GM04503 (cell line): ENCODE results near the gene ALS2.
"Not testable (repeated sequence)": the region's sequence is repeated elsewhere in the genome, so short reads cannot be mapped to it uniquely, and the experiment has no call there.

Experiments used
- DNase-seq: peaks from one replicate; pipeline ENCODE4 v3.0.0-alpha.2; 2012; ENCODE audit warnings: low read depth

ALS2 gene

DNA sequence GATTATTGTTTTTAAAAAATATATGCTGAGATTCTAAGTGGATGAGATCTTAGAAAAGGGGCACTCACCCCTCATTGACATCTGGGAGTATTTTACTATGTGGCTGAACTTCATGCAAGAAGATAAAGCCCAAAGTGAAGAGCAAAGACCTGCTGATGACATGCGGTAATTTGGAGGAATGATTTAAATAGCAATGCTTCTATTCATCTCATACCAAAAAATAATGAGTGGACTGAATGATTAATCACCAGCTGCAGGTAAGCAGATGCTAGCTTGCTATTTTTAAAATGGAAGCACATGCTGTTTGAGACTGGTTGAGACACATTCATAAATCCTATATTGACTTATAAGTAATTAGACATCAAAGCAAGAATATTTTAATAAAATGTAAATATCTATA is 12.9 kb upstream of the ALS2 start:
- no peak for DNase-seq

- no peak for DNase-seq
Measured at GRCh38 chr2:201790989-201791388, 10.3 kb upstream of the ALS2 start.

GRCh38 chr2:201790291-201790690 is 9.6 kb upstream of the ALS2 start:
- no peak for DNase-seq

- no peak for DNase-seq
Measured at GRCh38 chr2:201789395-201789794, 8.7 kb upstream of the ALS2 start.

GRCh38 chr2:201788371-201788770 is 7.6 kb upstream of the ALS2 start:
- no peak for DNase-seq

DNA sequence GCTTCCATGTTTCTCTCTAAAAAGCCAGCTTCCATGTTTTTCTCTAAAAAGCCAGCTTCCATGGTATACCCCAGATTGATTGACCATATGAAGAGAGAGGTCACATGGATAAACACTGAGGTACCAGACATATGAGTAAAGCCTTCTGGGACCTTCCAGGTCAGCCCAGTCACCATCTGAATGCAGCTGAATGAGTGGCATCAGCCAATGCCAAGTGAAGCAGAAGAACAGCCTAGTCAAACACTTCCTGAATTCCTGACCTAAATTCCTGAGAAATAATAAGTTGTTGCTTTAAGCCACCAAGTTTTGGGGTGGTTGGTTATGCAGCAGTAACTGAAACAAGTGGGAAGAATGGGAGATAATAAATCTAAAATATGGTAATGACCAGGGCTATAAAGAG is 5.7 kb upstream of the ALS2 start:
- no peak for DNase-seq

- DNase-seq: no peak
Measured at GRCh38 chr2:201785135-201785534, 4.4 kb upstream of the ALS2 start.

DNA sequence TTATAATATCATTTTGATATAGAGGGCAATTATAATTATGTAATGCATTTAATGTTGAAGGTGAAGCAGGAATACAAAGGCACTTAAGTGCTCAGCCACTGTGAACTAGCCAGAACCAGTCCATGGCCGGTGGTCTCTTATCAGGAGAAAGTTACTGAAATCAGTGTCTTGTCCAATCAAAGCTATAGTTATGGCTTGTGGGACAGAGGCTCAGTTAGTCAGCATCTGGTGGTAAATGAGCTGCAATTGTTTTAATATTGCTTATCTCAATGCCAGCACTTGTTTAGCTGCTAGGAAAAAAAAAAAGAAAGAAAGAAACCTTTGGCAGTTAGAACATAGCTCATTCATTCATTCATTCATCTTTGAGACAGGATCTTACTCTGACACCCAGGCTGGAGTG is 3.8 kb upstream of the ALS2 start:
- DNase-seq: no peak

- DNase-seq: no peak
Measured at GRCh38 chr2:201781557-201782051, 871 bp upstream of the ALS2 start.

GRCh38 chr2:201779901-201780673 is 646 bp downstream of the ALS2 start:
- no peak for DNase-seq

GRCh38 chr2:201777869-201778268 is 2.9 kb downstream of the ALS2 start:
- DNase-seq: no peak

- no peak for DNase-seq
Measured at GRCh38 chr2:201777043-201777442, 3.7 kb downstream of the ALS2 start.

- no peak for DNase-seq
Measured at GRCh38 chr2:201775326-201775725, 5.4 kb downstream of the ALS2 start.

- DNase-seq: no peak
Measured at GRCh38 chr2:201774546-201774945, 6.2 kb downstream of the ALS2 start.

- no peak for DNase-seq
Measured at GRCh38 chr2:201773990-201774389, 6.7 kb downstream of the ALS2 start.

DNA sequence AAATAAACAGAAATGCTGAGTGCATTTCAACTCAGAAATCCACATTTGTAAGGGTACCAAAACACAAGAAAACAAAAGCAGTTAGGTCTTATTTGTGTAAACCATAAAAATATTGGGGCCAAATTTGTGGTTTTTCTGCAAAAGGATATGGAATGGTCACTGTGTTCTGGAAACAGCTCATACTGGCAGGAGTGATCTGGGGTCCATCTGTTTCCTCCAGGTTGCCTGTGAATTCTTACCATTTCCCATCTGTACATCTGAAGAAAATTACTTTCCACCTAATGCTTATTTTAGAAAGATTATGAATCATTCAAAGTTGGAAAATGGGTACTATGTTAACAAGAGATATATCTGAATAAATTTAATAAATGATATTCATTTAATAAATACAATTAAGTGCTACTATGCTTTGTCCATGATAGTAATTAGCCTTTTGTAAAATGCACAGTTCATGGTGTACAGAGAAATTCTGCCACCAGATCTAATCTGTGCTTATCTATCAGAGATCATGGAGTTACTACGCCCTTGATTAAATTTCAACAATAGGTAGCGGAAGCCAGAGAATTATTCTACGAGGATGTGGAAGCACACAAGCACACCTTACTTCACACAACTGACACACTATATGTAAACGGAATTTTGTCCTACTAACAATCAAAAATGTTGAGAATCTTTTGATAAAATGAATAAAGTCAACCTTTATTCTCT is 10.9 kb downstream of the ALS2 start:
- no peak for DNase-seq

DNA sequence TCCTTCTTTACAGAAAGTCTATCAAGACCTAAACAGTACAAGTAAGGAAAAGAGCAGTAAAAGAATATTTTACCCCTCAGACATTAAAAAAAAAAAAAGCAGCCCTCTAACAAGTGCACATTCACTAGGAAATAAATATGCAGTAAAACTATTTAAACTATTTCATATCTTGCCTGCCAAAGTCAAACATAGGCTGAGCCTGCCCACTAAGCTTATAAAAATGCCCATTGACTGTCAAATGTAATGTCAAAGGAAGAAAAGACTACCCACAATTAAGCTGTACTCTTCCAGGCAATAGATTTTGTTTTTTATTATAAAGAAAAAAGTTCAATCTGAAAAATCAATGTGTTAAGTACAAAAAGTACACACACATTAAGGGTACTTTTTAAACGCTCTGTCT is 11.8 kb downstream of the ALS2 start:
- peak; percentile 42 for DNase-seq

GRCh38 chr2:201765799-201766198 is 14.9 kb downstream of the ALS2 start:
- DNase-seq: no peak

- DNase-seq: not testable (repeated sequence)
Measured at GRCh38 chr2:201764469-201764868, 16.3 kb downstream of the ALS2 start.

- no peak for DNase-seq
Measured at GRCh38 chr2:201761101-201761500, 19.6 kb downstream of the ALS2 start.

GRCh38 chr2:201759567-201759966 is 21.2 kb downstream of the ALS2 start:
- no peak for DNase-seq

GRCh38 chr2:201758873-201759272 is 21.9 kb downstream of the ALS2 start:
- DNase-seq: no peak

DNA sequence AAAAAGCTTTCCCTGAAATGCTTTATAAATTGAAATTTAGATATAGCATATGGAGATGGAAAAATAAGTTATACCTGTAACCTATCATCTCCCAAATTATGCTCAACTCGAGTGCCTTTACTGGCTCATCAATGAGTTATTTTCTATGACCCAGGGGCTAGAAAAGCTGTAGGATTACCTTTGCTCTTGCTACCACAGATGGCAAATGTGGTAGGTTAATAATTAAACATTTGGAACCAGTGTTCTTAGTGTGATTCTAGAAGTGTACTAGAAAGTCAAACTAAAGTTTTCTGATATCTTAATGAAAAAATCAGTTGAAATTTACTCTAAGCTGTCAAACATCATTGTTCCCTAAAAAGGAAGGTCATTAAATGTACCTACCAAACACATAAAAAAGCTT is 22.5 kb downstream of the ALS2 start:
- no peak for DNase-seq
